Activated T-helper 2 cell treated with anti-CD3 and anti-CD28 coated beads, Interferon-gamma antibody, Interleukin-2, Interleukin-4, amounts not matched to agents 10 μg/mL and 5 μg/mL and 100 μg/mL, durations not matched to agents 14 hours and 24 hours and 36 hours (primary cell): ENCODE results near the gene LTA. TPM values are rescaled to one million over a fixed set of nuclear protein-coding genes. Genes with fewer than 3 reads are reported as not detected.
"Not testable (repeated sequence)": the region's sequence is repeated elsewhere in the genome, so short reads cannot be mapped to it uniquely, and the experiment has no call there.

Experiments
- DNase-seq: peaks from one replicate; pipeline ENCODE4 v3.0.0; 2021; ENCODE audit warnings: low spot score
- H3K27ac Mint-ChIP-seq: one replicate; pipeline ENCODE4 v1.8.0; 2021; ENCODE audit warnings: mixed read lengths
- H3K27me3 Mint-ChIP-seq: one replicate; pipeline ENCODE4 v1.8.0; 2021; ENCODE audit warnings: low read depth, mixed read lengths
- H3K36me3 Mint-ChIP-seq: one replicate; pipeline ENCODE4 v1.8.0; 2021; ENCODE audit warnings: low read depth, mixed read lengths
- H3K4me1 Mint-ChIP-seq: one replicate; pipeline ENCODE4 v1.8.0; 2021; ENCODE audit warnings: low read depth, mixed read lengths
- H3K4me3 Mint-ChIP-seq: one replicate; pipeline ENCODE4 v1.8.0; 2021; ENCODE audit warnings: low read depth, mild to moderate bottlenecking, moderate library complexity, mixed read lengths
- H3K9me3 Mint-ChIP-seq: one replicate; pipeline ENCODE4 v1.8.0; 2021; ENCODE audit warnings: mixed read lengths
- intact Hi-C: fragments of 100-400 bp; cut with micrococcal nuclease; formaldehyde crosslinking; loops from one replicate; pipeline ENCODE4 v1.15.1; 2023
- total RNA-seq: library from RNA; stranded (reverse); gene quantifications from 2 replicates; pipeline ENCODE4 v1.2.3, GENCODE V29; 2022

LTA gene
- total RNA-seq, 1 donor from 2014 or later = 308 TPM

GRCh38 chr6:31546958-31547726 lies 24.9 kb upstream of the LTA start, which contains the start of gene NFKBIL1:
TSS of gene NFKBIL1 (plus strand) at chr6:31547608. CDS start at chr6:31547695, 87 bp downstream.
- Mint-ChIP-seq H3K9me3 (no peaks in the 10 kb centered on the region), H3K36me3 (peaks cover 16% of the 10 kb centered on the region), H3K4me1 (peaks cover 28% of the 10 kb centered on the region), H3K27me3 (no peaks in the 10 kb centered on the region), H3K27ac (peak within 1 kb of the TSS; percentile 78), H3K4me3 (peak within 1 kb of the TSS; percentile 84)
- peak; percentile 90 for DNase-seq
- intact Hi-C loops = loop anchor here (1.0 to 10.0 kb wide), 7 partner anchors 21 to 932 kb away; partner anchors contain the start of genes BAG6, MRPS18B, PPP1R10 and PRRC2A

GRCh38 chr6:31547727-31548543 lies 24.2 kb upstream of the LTA start:
- H3K27me3 Mint-ChIP-seq = no peaks in the 10 kb centered on the region
- H3K4me1 Mint-ChIP-seq = peaks cover 27% of the 10 kb centered on the region
- H3K9me3 Mint-ChIP-seq = no peaks in the 10 kb centered on the region
- intact Hi-C loops = loop anchor here (1.0 to 10.0 kb wide), 6 partner anchors 20 to 933 kb away; partner anchors contain the start of genes BAG6, MRPS18B, PPP1R10 and PRRC2A
- DNase-seq = no peak
- peak overlapping the region; percentile 84 for H3K4me3 Mint-ChIP-seq
- H3K27ac Mint-ChIP-seq = peak overlapping the region; percentile 78
- peaks cover 18% of the 10 kb centered on the region for H3K36me3 Mint-ChIP-seq

GRCh38 chr6:31548544-31548873 lies 23.6 kb upstream of the LTA start:
- H3K9me3 Mint-ChIP-seq = no peaks in the 10 kb centered on the region
- peak overlapping the region; percentile 3 for H3K27ac Mint-ChIP-seq
- peak overlapping the region; percentile 84 for H3K4me3 Mint-ChIP-seq
- peaks cover 18% of the 10 kb centered on the region for H3K36me3 Mint-ChIP-seq
- DNase-seq = no peak
- no peaks in the 10 kb centered on the region for H3K27me3 Mint-ChIP-seq
- intact Hi-C loops = loop anchor here (5.0 to 10.0 kb wide), 2 partner anchors 284 to 934 kb away; partner anchors contain the start of genes MRPS18B and PPP1R10
- H3K4me1 Mint-ChIP-seq = peaks cover 22% of the 10 kb centered on the region

GRCh38 chr6:31551371-31551770 lies 20.7 kb upstream of the LTA start:
- not testable (repeated sequence) for H3K9me3 Mint-ChIP-seq, H3K27ac Mint-ChIP-seq, H3K27me3 Mint-ChIP-seq, H3K4me3 Mint-ChIP-seq
- Mint-ChIP-seq H3K4me1 (peaks cover 25% of the 10 kb centered on the region), H3K36me3 (peaks cover 25% of the 10 kb centered on the region)
- intact Hi-C loops = loop anchor here (1.0 kb wide), 2 partner anchors 30 to 47 kb away; no protein-coding TSS in a partner anchor
- peak; percentile 51 for DNase-seq

- Mint-ChIP-seq H3K4me3 (no peak overlapping the region), H3K4me1 (peaks cover 43% of the 10 kb centered on the region), H3K27ac (no peak overlapping the region)
Observed at GRCh38 chr6:31556307-31556706, 15.8 kb upstream of the LTA start.

GRCh38 chr6:31557443-31558317 lies 14.4 kb upstream of the LTA start:
- H3K9me3 Mint-ChIP-seq = no peaks in the 10 kb centered on the region
- intact Hi-C loops = no loop called here
- H3K4me1 Mint-ChIP-seq = peaks cover 52% of the 10 kb centered on the region
- H3K27me3 Mint-ChIP-seq = no peaks in the 10 kb centered on the region
- peaks cover 53% of the 10 kb centered on the region for H3K36me3 Mint-ChIP-seq
- no peak for DNase-seq
- no peak overlapping the region for H3K4me3 Mint-ChIP-seq
- H3K27ac Mint-ChIP-seq = no peak overlapping the region

More at GRCh38 chr6:31556307-31556706, 15.8 kb upstream of the LTA start:
- Mint-ChIP-seq H3K27me3 (no peaks in the 10 kb centered on the region), H3K36me3 (peaks cover 51% of the 10 kb centered on the region), H3K9me3 (no peaks in the 10 kb centered on the region)
- DNase-seq = no peak
- intact Hi-C loops = no loop called here

GRCh38 chr6:31558318-31558625 lies 13.8 kb upstream of the LTA start:
- H3K4me1 Mint-ChIP-seq = peaks cover 56% of the 10 kb centered on the region
- peak overlapping the region; percentile 14 for H3K4me3 Mint-ChIP-seq
- peak overlapping the region; percentile 51 for H3K27ac Mint-ChIP-seq
- no peaks in the 10 kb centered on the region for H3K9me3 Mint-ChIP-seq
- intact Hi-C loops = no loop called here
- no peak for DNase-seq
- peaks cover 3% of the 10 kb centered on the region for H3K27me3 Mint-ChIP-seq
- peaks cover 56% of the 10 kb centered on the region for H3K36me3 Mint-ChIP-seq

GRCh38 chr6:31558631-31559500 lies 13.2 kb upstream of the LTA start:
- intact Hi-C loops = no loop called here
- DNase-seq = no peak
- peaks cover 60% of the 10 kb centered on the region for H3K4me1 Mint-ChIP-seq
- H3K9me3 Mint-ChIP-seq = no peaks in the 10 kb centered on the region
- peak overlapping the region; percentile 51 for H3K4me3 Mint-ChIP-seq
- H3K27me3 Mint-ChIP-seq = peaks cover 5% of the 10 kb centered on the region
- H3K36me3 Mint-ChIP-seq = peaks cover 58% of the 10 kb centered on the region
- peak overlapping the region; percentile 51 for H3K27ac Mint-ChIP-seq

GRCh38 chr6:31559606-31559957 lies 12.5 kb upstream of the LTA start:
- intact Hi-C loops = no loop called here
- Mint-ChIP-seq H3K9me3 (no peaks in the 10 kb centered on the region), H3K27me3 (peaks cover 6% of the 10 kb centered on the region), H3K4me3 (peak overlapping the region; percentile 51), H3K27ac (peak overlapping the region; percentile 51), H3K36me3 (peaks cover 59% of the 10 kb centered on the region), H3K4me1 (peaks cover 58% of the 10 kb centered on the region)
- no peak for DNase-seq

GRCh38 chr6:31559958-31560696 lies 12.0 kb upstream of the LTA start:
- H3K4me3 Mint-ChIP-seq = peak overlapping the region; percentile 11
- no peaks in the 10 kb centered on the region for H3K9me3 Mint-ChIP-seq
- H3K4me1 Mint-ChIP-seq = peaks cover 61% of the 10 kb centered on the region
- H3K27ac Mint-ChIP-seq = peak overlapping the region; percentile 51
- intact Hi-C loops = loop anchor here (1.0 kb wide), 1 partner anchor 8 kb away; no protein-coding TSS in a partner anchor
- no peak for DNase-seq
- peaks cover 60% of the 10 kb centered on the region for H3K36me3 Mint-ChIP-seq
- peaks cover 11% of the 10 kb centered on the region for H3K27me3 Mint-ChIP-seq

GRCh38 chr6:31560697-31561058 lies 11.4 kb upstream of the LTA start:
- Mint-ChIP-seq H3K4me3 (peak overlapping the region; percentile 11), H3K27ac (peak overlapping the region; percentile 24), H3K9me3 (no peaks in the 10 kb centered on the region), H3K36me3 (peaks cover 64% of the 10 kb centered on the region), H3K4me1 (peaks cover 65% of the 10 kb centered on the region), H3K27me3 (peaks cover 15% of the 10 kb centered on the region)
- intact Hi-C loops = loop anchor here (1.0 kb wide), 1 partner anchor 8 kb away; no protein-coding TSS in a partner anchor
- no peak for DNase-seq
